HG02884 (cell line): Measurements from ENCODE around the gene SLC25A41.
"Not testable (repeated sequence)": the region's sequence is repeated elsewhere in the genome, so short reads cannot be mapped to it uniquely, and the experiment has no call there.

Source experiments
- ATAC-seq: cut with Tn5 transposase; IDR thresholded peaks from one replicate; pipeline ENCODE4 v1.9.1; 2021; ENCODE audit warnings: mild to moderate bottlenecking, moderate library complexity; ENCODE audit not compliant: unreplicated experiment

SLC25A41 gene

GRCh38 chr19:6428692-6429418 is 4.7 kb downstream of the SLC25A41 start:
- not testable (repeated sequence) for ATAC-seq

DNA sequence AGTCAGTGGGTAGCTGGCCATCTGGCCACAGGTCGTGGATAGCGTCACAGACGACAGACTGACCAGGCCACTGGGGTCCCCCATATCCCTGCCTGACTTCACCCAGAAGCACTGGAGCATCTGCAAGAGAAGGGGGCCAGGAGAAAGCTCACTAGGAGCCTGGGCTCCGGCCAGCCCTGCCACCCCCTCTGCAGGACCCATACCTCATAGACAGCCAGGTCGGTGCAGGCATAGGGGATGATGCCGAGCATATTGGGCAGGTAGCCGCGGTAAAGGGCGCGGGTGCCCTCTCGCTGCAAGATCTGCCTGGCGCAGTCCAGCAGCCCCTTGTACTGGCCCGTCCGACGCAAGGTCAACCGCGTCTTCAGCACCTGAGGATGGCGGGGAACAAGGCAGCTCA is 6.4 kb downstream of the SLC25A41 start:
- ATAC-seq, result no peak

DNA sequence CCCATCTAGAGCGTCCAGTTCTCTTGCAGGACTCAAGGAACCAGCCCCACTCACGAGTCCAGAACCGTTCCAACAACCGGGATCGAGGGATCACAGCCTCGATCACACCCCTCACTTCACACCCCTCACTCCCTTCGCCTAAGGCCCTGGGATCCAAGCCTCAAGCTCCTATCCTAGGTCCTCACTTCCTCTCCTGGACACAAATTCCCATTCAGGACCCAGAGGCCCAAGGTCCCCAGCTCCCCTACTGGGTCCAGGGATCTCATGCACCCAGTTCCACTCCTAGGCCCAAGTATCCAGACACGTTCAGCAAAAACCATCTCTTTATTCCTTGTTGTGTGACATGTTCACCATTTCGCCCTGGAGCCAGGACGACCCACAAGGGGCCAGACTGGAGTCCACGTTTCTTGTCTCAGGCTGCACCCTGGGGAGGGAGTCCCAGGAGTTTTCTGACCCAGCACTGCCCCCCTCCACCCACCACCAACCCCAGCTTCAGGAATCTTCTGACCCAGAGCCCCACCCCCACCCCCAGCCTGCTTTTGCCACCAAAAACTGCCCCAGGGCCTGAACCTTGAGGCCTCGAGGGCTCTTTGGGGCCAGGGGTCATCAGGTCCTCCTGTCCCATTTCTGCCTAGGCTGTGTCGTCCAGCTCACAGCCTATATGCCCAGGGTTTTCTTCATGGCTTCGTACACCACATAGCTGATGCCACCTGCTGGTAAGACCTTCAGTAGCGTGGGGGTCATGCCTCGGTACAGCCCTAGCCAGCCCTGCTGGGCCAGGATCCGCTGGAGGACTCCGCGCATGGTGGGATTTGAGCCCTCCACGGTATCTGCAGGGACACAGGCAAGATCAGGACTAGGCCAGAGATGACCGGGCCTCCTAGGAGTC is 7.6 kb downstream of the SLC25A41 start:
- no peak for ATAC-seq

DNA sequence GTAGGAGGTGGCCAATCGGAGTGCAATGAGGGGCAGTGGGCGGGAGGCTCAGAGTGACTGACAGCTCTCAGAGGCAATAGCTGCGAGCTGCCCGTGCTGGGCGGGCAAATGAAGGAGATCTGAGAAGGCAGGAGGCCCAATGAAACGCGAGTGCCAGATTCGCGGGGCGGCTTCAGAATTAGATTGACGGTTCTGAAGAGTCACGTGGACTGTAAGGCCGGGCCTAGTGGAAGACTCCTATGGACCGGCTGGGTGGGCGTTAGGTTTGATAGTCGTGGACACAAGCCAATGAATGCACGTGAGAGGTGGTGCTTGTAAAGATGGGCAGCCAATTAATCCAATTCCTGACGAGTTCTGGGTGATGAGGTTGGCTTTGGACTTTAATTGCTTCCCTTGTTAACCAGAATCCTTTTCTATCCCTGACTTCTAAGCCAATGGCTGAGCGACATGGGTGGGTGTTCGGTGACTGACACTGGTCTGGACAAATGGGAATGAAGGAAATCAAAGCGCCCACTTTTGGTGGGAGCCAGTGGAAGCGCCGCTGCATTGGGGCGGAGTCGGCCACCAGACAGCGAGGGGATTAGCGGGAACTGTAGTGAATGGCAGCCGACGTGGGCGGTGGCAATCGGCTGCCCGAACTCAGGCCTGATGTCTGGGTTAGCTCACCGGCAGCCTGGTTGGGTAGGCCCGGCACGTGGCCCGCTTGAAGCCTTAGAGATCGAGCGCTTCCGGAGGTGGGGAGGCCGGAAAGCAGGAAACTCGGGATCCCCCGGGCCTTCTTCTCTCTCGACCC is 8.4 kb downstream of the SLC25A41 start:
- peak; percentile 88 for ATAC-seq

GRCh38 chr19:6424195-6424938 is 9.2 kb downstream of the SLC25A41 start, which contains the start of gene KHSRP:
Gene KHSRP (minus strand): TSS chr19:6424811. CDS start chr19:6424701, 110 bp downstream.
- ATAC-seq, result no peak

DNA sequence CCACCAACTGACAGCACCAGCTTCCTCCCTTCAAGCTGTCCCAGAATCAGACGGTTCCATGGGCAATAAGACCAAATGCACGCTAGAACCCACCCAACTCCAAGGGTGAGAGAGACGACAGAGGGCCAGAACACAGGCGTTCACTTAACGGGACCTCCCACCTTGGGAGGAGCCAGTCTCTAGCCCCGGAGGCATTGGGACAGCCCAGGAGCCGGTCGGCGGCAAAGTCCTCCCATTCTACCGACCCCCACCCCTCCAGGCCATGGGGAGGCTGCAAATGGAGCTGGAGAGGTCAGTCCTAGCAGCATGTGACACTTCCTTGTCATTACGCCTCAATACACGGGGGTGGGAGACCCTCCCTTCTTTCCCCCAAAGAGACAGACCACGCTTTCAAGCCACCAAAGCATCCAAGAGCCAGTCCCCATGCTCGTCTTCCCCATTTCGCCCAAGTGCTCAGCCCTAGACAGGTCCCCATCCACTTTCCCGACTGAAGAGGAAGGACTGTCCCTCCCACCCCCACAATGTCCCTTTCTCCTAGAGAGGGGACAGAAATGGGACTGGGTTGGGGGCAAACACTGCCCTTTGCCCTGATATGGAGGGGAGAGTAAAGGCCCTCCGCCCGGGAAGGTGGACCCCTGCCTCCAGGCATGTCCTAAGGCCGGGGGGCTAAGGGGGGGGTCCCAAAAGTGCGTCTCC is 9.9 kb downstream of the SLC25A41 start:
- ATAC-seq, result no peak

DNA sequence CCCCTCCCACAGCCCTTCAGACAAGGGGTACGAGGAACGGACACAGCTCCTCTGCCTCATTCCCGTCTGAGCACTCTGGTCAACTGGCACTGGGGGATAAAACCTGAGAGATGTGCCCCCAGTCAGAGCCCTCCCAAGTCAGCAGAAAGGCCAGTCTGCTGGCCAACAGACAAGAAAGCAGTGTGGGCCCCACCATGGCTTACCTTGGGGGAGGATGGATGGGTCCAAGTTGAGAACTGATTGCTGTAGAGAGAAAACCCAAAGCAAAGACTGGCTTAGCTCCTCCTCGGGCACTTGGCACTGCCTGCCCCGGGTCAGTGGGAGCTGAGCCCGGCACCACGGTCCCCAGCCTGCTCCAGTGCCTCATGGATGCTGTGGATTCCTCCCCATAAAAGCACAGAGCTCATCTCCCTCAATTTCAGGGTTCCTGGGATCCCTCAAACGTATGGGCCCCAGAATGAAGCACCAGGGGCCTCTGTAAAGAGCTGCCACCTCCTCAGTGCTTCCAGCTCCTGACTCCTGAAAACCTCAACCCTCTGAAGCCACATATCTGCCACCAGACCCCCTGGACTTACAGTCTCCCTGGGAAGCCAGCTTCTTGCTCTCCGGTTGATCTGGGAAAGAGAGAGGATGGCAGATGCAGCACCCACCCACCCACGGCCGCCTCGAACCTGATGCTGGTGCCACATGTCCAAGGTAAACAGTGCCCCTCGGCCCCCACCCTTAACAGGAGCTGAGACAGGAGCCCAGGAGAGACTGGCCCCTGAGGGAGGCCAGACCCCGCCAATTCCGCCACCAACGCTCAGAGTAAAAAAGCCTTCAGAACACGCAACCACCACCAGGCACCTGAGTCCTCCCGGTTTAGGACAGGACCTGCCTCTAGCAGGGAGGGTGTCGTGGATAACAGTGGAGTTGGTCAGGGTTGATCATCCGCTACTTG is 12.2 kb downstream of the SLC25A41 start:
- ATAC-seq, result no peak

- no peak for ATAC-seq
Observed at GRCh38 chr19:6418562-6418932, 15.0 kb downstream of the SLC25A41 start.

DNA sequence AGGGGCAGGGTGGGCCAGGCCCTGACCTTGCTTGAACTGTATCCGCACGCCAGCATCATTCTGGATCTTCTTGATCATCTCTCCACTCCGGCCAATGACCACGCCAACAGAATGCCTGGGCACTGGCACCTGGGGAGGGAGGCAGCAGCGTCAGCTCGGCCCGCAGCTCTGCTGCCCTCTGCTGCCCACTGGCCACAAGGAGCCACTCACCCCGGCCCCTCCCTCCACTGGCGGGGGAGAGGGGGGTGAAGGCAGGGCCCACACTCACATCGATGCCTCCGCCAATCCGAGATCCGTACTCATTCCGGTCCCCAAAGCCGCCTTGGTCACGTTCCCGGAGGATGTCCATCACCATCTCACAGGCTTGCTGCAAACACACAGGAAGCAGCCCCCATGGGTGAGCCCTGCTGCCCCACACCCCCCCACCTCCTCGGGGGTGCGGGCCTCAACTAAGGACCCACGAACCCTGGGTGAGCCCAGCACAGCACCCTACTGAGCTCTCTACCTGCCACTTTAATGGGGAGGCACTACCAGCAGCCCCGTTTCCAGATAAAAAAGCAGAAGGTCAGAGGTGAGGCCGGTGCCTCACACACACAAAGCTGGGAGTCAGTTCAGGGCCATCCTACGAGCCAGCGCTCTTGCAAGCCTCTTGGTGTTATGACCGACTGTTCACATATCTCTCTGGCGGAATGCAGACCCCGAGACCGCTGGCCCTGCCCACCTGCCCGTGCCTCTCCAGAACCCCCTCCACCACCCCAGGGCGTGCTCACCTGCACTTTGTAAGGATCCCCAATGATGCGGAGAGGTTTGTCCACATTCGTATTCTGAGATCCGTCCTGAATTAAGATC is 15.6 kb downstream of the SLC25A41 start:
- ATAC-seq, result no peak

- no peak for ATAC-seq
Observed at GRCh38 chr19:6416658-6417405, 16.7 kb downstream of the SLC25A41 start.

GRCh38 chr19:6415591-6416190 is 17.9 kb downstream of the SLC25A41 start:
- no peak for ATAC-seq

- ATAC-seq, result no peak
Observed at GRCh38 chr19:6414793-6415590, 18.6 kb downstream of the SLC25A41 start.

- no peak for ATAC-seq
Observed at GRCh38 chr19:6413721-6414643, 19.6 kb downstream of the SLC25A41 start.

- no peak for ATAC-seq
Observed at GRCh38 chr19:6413291-6413690, 20.3 kb downstream of the SLC25A41 start.
